ENCODE data around the gene GLYATL1. TPM values are rescaled to one million over a fixed set of nuclear protein-coding genes. Genes with fewer than 3 reads are reported as not detected.

Gene GLYATL1
- polyA plus RNA-seq, 1 experiment = 0.49 TPM

- POLR2A ChIA-PET = no interaction called here
- TF ChIP-seq CTCF (IDR thresholded peaks at IDR 0.05; ENCODE audit: insufficient read depth, low read depth, low read length) = no peak
- Histone ChIP-seq H3K4me3 (ENCODE audit: low read depth, low read length) (no peak overlapping the region), H3K36me3 (ENCODE audit: control insufficient read depth, insufficient read depth, low read length) (no peaks in the 10 kb centered on the region), H3K27me3 (ENCODE audit: control insufficient read depth, insufficient read depth, low read length) (no peaks in the 10 kb centered on the region)
- DNase-seq (ENCODE audit: low read depth) = no peak
- CTCF ChIA-PET = interaction anchor here (0.8 to 2.9 kb wide), 2 partner anchors 13 to 16 kb away, joined by 3 to 11 read pairs; no protein-coding TSS in a partner anchor
Observed at GRCh38 chr11:58921778-58922390, 17.4 kb upstream of the GLYATL1 start.

GRCh38 chr11:58922479-58922878 is 16.8 kb upstream of the GLYATL1 start:
- CTCF ChIA-PET = interaction anchor here (2.1 to 2.9 kb wide), 2 partner anchors 17 to 19 kb away, joined by 6 to 11 read pairs; no protein-coding TSS in a partner anchor
- no peak for TF ChIP-seq CTCF (IDR thresholded peaks at IDR 0.05; ENCODE audit: insufficient read depth, low read depth, low read length)
- no peak for DNase-seq (ENCODE audit: low read depth)
- POLR2A ChIA-PET = no interaction called here
- no peaks in the 10 kb centered on the region for H3K36me3 ChIP-seq (ENCODE audit: control insufficient read depth, insufficient read depth, low read length)
- no peak overlapping the region for H3K4me3 ChIP-seq (ENCODE audit: low read depth, low read length)
- no peaks in the 10 kb centered on the region for H3K27me3 ChIP-seq (ENCODE audit: control insufficient read depth, insufficient read depth, low read length)

- CTCF ChIA-PET = interaction anchor here (2.1 to 2.9 kb wide), 2 partner anchors 17 to 20 kb away, joined by 6 to 11 read pairs; no protein-coding TSS in a partner anchor
- Histone ChIP-seq H3K27me3 (ENCODE audit: control insufficient read depth, insufficient read depth, low read length) (no peaks in the 10 kb centered on the region), H3K4me3 (ENCODE audit: low read depth, low read length) (no peak overlapping the region), H3K36me3 (ENCODE audit: control insufficient read depth, insufficient read depth, low read length) (no peaks in the 10 kb centered on the region)
- peak; percentile 46 for TF ChIP-seq CTCF (IDR thresholded peaks at IDR 0.05; ENCODE audit: insufficient read depth, low read depth, low read length)
- POLR2A ChIA-PET = no interaction called here
- DNase-seq (ENCODE audit: low read depth) = no peak
Observed at GRCh38 chr11:58923300-58923788, 15.9 kb upstream of the GLYATL1 start.

DNA sequence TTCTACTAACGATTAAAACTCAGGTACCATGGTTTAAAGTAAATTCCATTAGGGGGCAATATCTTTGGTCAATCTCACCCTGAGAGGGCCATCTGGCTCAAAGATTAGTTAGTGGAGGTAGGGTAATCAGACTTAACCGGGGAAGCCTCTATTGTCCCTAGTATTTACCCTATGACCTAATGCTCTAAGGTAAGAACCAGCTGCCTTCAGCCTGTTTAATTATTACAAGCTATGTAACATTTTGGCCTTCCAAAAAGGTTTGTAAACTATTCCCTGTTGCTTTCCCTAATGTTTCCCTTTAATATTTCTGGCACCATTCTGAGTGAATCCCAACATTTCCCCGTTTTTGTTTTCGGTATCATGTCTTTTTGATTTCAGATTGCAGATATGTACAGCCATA is 15.1 kb upstream of the GLYATL1 start:
- H3K27me3 ChIP-seq (ENCODE audit: control insufficient read depth, insufficient read depth, low read length) = no peaks in the 10 kb centered on the region
- ChIA-PET POLR2A (no interaction called here), CTCF (interaction anchor here (0.7 to 2.1 kb wide), 3 partner anchors 9 to 21 kb away, joined by 3 to 6 read pairs (median 5); no protein-coding TSS in a partner anchor)
- no peak overlapping the region for H3K4me3 ChIP-seq (ENCODE audit: low read depth, low read length)
- no peak for DNase-seq (ENCODE audit: low read depth)
- no peaks in the 10 kb centered on the region for H3K36me3 ChIP-seq (ENCODE audit: control insufficient read depth, insufficient read depth, low read length)
- no peak for TF ChIP-seq CTCF (IDR thresholded peaks at IDR 0.05; ENCODE audit: insufficient read depth, low read depth, low read length)

GRCh38 chr11:58926251-58926650 is 13.0 kb upstream of the GLYATL1 start:
- no peak for TF ChIP-seq CTCF (IDR thresholded peaks at IDR 0.05; ENCODE audit: insufficient read depth, low read depth, low read length)
- DNase-seq (ENCODE audit: low read depth) = no peak
- Histone ChIP-seq H3K36me3 (ENCODE audit: control insufficient read depth, insufficient read depth, low read length) (no peaks in the 10 kb centered on the region), H3K27me3 (ENCODE audit: control insufficient read depth, insufficient read depth, low read length) (no peaks in the 10 kb centered on the region), H3K4me3 (ENCODE audit: low read depth, low read length) (no peak overlapping the region)
- ChIA-PET POLR2A (no interaction called here), CTCF (interaction anchor here (0.6 to 2.8 kb wide), 7 partner anchors 11 to 273 kb away, joined by 3 to 13 read pairs (median 4); no protein-coding TSS in a partner anchor)

Measured in BJ (cell line).